OCI-LY7 (cell line): ENCODE data around the gene BRD8. TPM values are rescaled to one million over a fixed set of nuclear protein-coding genes. Genes with fewer than 3 reads are reported as not detected.
A peak's percentile ranks its signal among the peaks of the same experiment; 100 is the strongest.

ENCODE experiments used
- BruUV-seq: library from RNA; stranded (reverse); fragments of 400-500 nt; replicated peaks from 2 replicates; lab custom pipeline; 2021; lab: Mats Ljungman, UMichigan
- CTCF ChIA-PET: fragments of 300-600 bp; sonication (Branson Sonifier 250); formaldehyde crosslinking; loops from one replicate; lab custom pipeline; 2022; ENCODE audit warnings: antibody characterized with exemption; ENCODE audit not compliant: unreplicated experiment; lab: Charles Lee
- POLR2A ChIA-PET: fragments of 300-600 bp; sonication (Branson Sonifier 250); formaldehyde crosslinking; loops from one replicate; lab custom pipeline; 2022; ENCODE audit warnings: antibody characterized with exemption; lab: Charles Lee
- DNase-seq: peaks from one replicate; pipeline ENCODE4 v3.0.0-alpha.2; 2015; ENCODE audit warnings: low spot score
- H2AFZ ChIP-seq: fragments of 200-600 bp; sonication (generic), shearing (Covaris generic); 2 replicates; pipeline ENCODE4 v1.6.1; 2014; ENCODE audit warnings: mild to moderate bottlenecking, antibody characterized with exemption, low read length, moderate library complexity
- H3K27ac ChIP-seq: fragments of 200-600 bp; sonication (generic); 2 replicates; pipeline ENCODE4 v1.5.1; 2014; ENCODE audit warnings: mixed run types, low read depth, mild to moderate bottlenecking, moderate library complexity, low read length, inconsistent platforms; ENCODE audit not compliant: poor library complexity, severe bottlenecking
- H3K36me3 ChIP-seq: fragments of 200-600 bp; sonication (generic); 2 replicates; pipeline ENCODE4 v1.6.1; 2014; ENCODE audit warnings: mild to moderate bottlenecking, antibody characterized with exemption, low read length, moderate library complexity, mixed read lengths; ENCODE audit not compliant: insufficient read depth
- H3K4me1 ChIP-seq: fragments of 200-600 bp; sonication (generic); 2 replicates; pipeline ENCODE4 v1.5.1; 2014; ENCODE audit warnings: mild to moderate bottlenecking, low read length; ENCODE audit not compliant: insufficient read depth, poor library complexity, severe bottlenecking
- H3K4me2 ChIP-seq: fragments of 200-600 bp; sonication (generic); 2 replicates; pipeline ENCODE4 v1.6.1; 2014; ENCODE audit warnings: mild to moderate bottlenecking, low read length
- H3K4me3 ChIP-seq: fragments of 200-600 bp; sonication (generic); 2 replicates; pipeline ENCODE4 v1.5.1; 2014; ENCODE audit warnings: mild to moderate bottlenecking, low read depth, low read length; ENCODE audit not compliant: poor library complexity, severe bottlenecking
- H3K79me2 ChIP-seq: fragments of 200-600 bp; sonication (generic); 2 replicates; pipeline ENCODE4 v1.6.1; 2016; ENCODE audit warnings: low read depth, mild to moderate bottlenecking, low read length, moderate library complexity, mixed read lengths; ENCODE audit not compliant: insufficient read depth
- H3K9me2 ChIP-seq: fragments of 200-600 bp; sonication (generic); 2 replicates; pipeline ENCODE4 v1.6.1; 2016; ENCODE audit warnings: mild to moderate bottlenecking, low read length, mixed read lengths; ENCODE audit not compliant: insufficient read depth
- H3K9me3 ChIP-seq: fragments of 200-600 bp; sonication (generic); 2 replicates; pipeline ENCODE4 v1.6.1; 2014; ENCODE audit warnings: mild to moderate bottlenecking, mixed run types, low read length, mixed read lengths
- H4K20me1 ChIP-seq: fragments of 200-600 bp; sonication (generic); 2 replicates; pipeline ENCODE4 v1.6.1; 2014; ENCODE audit warnings: mild to moderate bottlenecking, antibody characterized with exemption, low read length, moderate library complexity, mixed read lengths; ENCODE audit not compliant: insufficient read depth
- EZH2phosphoT487 ChIP-seq: fragments of 200-600 bp; sonication (generic); IDR thresholded peaks from 2 replicates; pipeline ENCODE4 v1.6.1; 2018; ENCODE audit warnings: low read depth, borderline replicate concordance, mild to moderate bottlenecking, mixed run types, antibody characterized with exemption, low read length, moderate library complexity, mixed read lengths
- intact Hi-C: fragments of 100-400 bp; cut with micrococcal nuclease; formaldehyde crosslinking; loops from one replicate; pipeline ENCODE4 v1.10.0; 2022; ENCODE audit not compliant: unreplicated experiment
- total RNA-seq, 2 experiments: library from RNA; depleted of rRNA in 1 of 2; stranded (reverse); fragments of >200 nt in 1 of 2; shearing (Covaris generic) in 1 of 2; gene quantifications; 2 replicates each; pipeline ENCODE4 v1.2.3, GENCODE V29; 2014 to 2022
- TF ChIP-seq, protein P1 (sequence below): fragments of 200-600 bp; sonication (generic); conservative IDR thresholded peaks from 2 replicates; pipeline ENCODE4 v1.5.1; 2014; ENCODE audit warnings: mild to moderate bottlenecking, antibody characterized with exemption, low read length, moderate library complexity, mixed read lengths

BRD8 gene
- total RNA-seq, 2 experiments from 2014 or later = 71.7 to 92.7 TPM

DNA sequence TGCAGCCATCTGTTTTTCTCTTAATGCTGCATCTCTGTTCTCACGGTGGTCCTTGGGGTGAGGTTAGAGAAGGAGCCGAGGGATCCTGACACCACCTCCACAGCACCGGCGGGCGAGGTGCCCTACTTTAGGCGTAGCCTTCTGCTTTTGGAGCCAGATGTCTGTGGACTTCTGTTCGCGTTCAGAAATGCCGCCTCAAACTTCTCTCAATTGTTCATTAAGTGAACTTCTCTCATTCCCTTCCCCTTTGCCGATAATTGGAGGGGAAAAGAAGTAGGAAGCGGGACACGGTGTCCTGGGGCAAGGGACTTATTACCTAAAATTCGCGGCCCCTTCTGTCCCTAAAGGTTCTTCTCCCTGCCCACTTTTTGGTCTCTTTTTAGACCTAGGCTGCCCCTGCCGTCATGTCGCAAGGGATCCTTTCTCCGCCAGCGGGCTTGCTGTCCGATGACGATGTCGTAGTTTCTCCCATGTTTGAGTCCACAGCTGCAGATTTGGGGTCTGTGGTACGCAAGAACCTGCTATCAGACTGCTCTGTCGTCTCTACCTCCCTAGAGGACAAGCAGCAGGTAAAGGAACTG is 937 bp upstream of the BRD8 start:
- Histone ChIP-seq H3K9me2 (no peaks in the 10 kb centered on the region), H2AFZ (peak overlapping the region; percentile 88; the same call in 1 of the 2 replicates), H4K20me1 (peaks cover 13% of the 10 kb centered on the region; the same call in 1 of the 2 replicates), H3K27ac (peak overlapping the region; percentile 76), H3K4me3 (peak overlapping the region; percentile 88), H3K9me3 (no peaks in the 10 kb centered on the region), H3K4me1 (peaks cover 17% of the 10 kb centered on the region), H3K4me2 (peak overlapping the region; percentile 78), H3K79me2 (peaks cover 58% of the 10 kb centered on the region), H3K36me3 (peaks cover 63% of the 10 kb centered on the region)
- peak; percentile 44 for DNase-seq
- intact Hi-C loops = loop anchor here (2.0 to 5.0 kb wide), 2 partner anchors 33 to 158 kb away; partner anchors contain the start of genes CDC23 and FAM53C
- no peak for TF ChIP-seq EZH2phosphoT487
- TF ChIP-seq, protein P1, sequence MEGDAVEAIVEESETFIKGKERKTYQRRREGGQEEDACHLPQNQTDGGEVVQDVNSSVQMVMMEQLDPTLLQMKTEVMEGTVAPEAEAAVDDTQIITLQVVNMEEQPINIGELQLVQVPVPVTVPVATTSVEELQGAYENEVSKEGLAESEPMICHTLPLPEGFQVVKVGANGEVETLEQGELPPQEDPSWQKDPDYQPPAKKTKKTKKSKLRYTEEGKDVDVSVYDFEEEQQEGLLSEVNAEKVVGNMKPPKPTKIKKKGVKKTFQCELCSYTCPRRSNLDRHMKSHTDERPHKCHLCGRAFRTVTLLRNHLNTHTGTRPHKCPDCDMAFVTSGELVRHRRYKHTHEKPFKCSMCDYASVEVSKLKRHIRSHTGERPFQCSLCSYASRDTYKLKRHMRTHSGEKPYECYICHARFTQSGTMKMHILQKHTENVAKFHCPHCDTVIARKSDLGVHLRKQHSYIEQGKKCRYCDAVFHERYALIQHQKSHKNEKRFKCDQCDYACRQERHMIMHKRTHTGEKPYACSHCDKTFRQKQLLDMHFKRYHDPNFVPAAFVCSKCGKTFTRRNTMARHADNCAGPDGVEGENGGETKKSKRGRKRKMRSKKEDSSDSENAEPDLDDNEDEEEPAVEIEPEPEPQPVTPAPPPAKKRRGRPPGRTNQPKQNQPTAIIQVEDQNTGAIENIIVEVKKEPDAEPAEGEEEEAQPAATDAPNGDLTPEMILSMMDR = no peak
- POLR2A ChIA-PET = interaction anchor here (0.6 to 2.8 kb wide), 5 partner anchors 8 to 173 kb away, joined by 3 to 13 read pairs (median 8); partner anchors contain the start of genes CDC23 and KDM3B
- BruUV-seq = TSS peak; percentile 75
- CTCF ChIA-PET = interaction anchor here (0.6 to 1.2 kb wide), 4 partner anchors 175 to 363 kb away, joined by 3 to 10 read pairs (median 3); no protein-coding TSS in a partner anchor

DNA sequence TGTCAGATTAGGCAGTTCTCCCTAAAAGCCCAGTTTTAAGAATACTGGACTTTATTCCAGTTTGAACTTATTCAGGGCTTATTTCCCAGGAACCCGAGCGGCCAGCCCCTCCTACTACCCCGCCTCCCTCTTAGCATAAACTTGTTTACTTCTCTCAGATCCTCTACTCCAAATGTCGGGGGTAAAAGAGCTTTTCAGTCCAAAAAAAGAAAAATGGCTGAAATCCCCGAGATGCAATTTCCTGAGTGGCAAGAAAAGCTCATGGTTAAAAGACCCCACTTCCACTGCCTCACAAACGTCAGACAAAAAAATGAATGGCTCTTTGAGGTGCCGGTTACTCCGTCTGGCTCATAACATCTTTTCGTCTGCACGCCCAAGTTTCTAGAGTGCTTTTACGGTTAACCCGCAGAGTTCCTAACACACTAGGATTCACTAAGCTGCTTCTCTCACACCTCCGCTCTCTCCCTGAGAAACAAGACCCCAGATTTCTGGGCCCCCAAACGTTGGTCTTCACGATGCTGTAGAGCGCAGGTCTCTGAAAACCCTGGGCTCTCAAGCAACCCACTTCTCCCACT is 402 bp downstream of the BRD8 start:
- H3K9me2 ChIP-seq = no peaks in the 10 kb centered on the region
- BruUV-seq = TSS peak; percentile 84
- peak overlapping the region; percentile 88 for H2AFZ ChIP-seq
- POLR2A ChIA-PET = interaction anchor here (0.6 to 2.8 kb wide), 14 partner anchors 9 to 425 kb away, joined by 3 to 13 read pairs (median 4); partner anchors contain the start of gene KDM3B
- H3K9me3 ChIP-seq = no peaks in the 10 kb centered on the region
- H3K36me3 ChIP-seq = peaks cover 63% of the 10 kb centered on the region
- H4K20me1 ChIP-seq = peaks cover 13% of the 10 kb centered on the region; the same call in 1 of the 2 replicates
- peak overlapping the region; percentile 83 for H3K4me2 ChIP-seq
- H3K4me3 ChIP-seq = peak overlapping the region; percentile 88
- peaks cover 58% of the 10 kb centered on the region for H3K79me2 ChIP-seq
- intact Hi-C loops = loop anchor here (1.0 to 5.0 kb wide), 3 partner anchors 35 to 425 kb away; partner anchors contain the start of genes CDC23 and FAM53C
- CTCF ChIA-PET = interaction anchor here (0.8 kb wide), 1 partner anchor 174 kb away, joined by 3 read pairs; no protein-coding TSS in a partner anchor
- H3K4me1 ChIP-seq = peaks cover 17% of the 10 kb centered on the region
- H3K27ac ChIP-seq = peak overlapping the region; percentile 76
- DNase-seq = peak; percentile 49
- no peak for TF ChIP-seq EZH2phosphoT487
- TF ChIP-seq, protein P1 = no peak
